GM12878 (cell line): ENCODE results near the gene OR7A17.

Experiments
- ASH2L ChIP-seq: fragments of 300-600, 200-600 bp; sonication (generic); IDR thresholded peaks from 2 replicates; pipeline ENCODE4 v1.6.1; 2017; ENCODE audit warnings: low read depth, mild to moderate bottlenecking, borderline replicate concordance
- CHD1 ChIP-seq: IDR thresholded peaks from 2 replicates; pipeline ENCODE4 v1.6.1; 2012; ENCODE audit warnings: low read depth, low read length, improper control_type of control experiment
- EGR1 ChIP-seq, 2 experiments: IDR thresholded peaks; 1 replicate in 1 of 2; 2 replicates in 1 of 2; pipeline ENCODE4 v1.6.1; 2011 to 2012; ENCODE audit warnings: low read depth in 2 of 2, low read length in 2 of 2, borderline replicate concordance in 1 of 2, mild to moderate bottlenecking in 1 of 2, moderate library complexity in 1 of 2
- TF ChIP-seq, protein P1 (sequence below): IDR thresholded peaks from 2 replicates; pipeline ENCODE4 v1.6.1; 2011; ENCODE audit warnings: borderline replicate concordance, low read depth, mild to moderate bottlenecking, moderate library complexity, mixed read lengths, low read length; ENCODE audit not compliant: insufficient read depth; ENCODE audit errors: extremely low read length
- TF ChIP-seq, protein P2 (sequence below): IDR thresholded peaks from 2 replicates; pipeline ENCODE4 v1.6.1; 2012; ENCODE audit warnings: low read depth, low read length, improper control_type of control experiment
- TF ChIP-seq, protein P3 (sequence below), 3 experiments: IDR thresholded peaks in 2 of 3; conservative IDR thresholded peaks in 1 of 3; 2 replicates each; pipeline ENCODE4 v1.5.1; 2011; ENCODE audit warnings: low read depth in 3 of 3, low read length in 3 of 3, mild to moderate bottlenecking in 3 of 3, control low read depth in 2 of 3, moderate library complexity in 2 of 3, inconsistent platforms in 1 of 3, mixed read lengths in 1 of 3; ENCODE audit not compliant: control insufficient read depth in 2 of 3, insufficient read depth in 1 of 3; ENCODE audit errors: extremely low read depth in 1 of 3

GRCh38 chr19:14843169-14843568 is 42.8 kb downstream of the OR7A17 start:
- TF ChIP-seq, protein P1, sequence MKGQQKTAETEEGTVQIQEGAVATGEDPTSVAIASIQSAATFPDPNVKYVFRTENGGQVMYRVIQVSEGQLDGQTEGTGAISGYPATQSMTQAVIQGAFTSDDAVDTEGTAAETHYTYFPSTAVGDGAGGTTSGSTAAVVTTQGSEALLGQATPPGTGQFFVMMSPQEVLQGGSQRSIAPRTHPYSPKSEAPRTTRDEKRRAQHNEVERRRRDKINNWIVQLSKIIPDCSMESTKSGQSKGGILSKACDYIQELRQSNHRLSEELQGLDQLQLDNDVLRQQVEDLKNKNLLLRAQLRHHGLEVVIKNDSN = no peak
- TF ChIP-seq, protein P2, sequence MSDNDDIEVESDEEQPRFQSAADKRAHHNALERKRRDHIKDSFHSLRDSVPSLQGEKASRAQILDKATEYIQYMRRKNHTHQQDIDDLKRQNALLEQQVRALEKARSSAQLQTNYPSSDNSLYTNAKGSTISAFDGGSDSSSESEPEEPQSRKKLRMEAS = no peak
- TF ChIP-seq CHD1 (no peak), EGR1 (IDR thresholded peaks at IDR 0.05; ENCODE audit: borderline replicate concordance in 1 of 2, low read depth in 2 of 2, low read length in 2 of 2) (no peak), ASH2L (no peak)
- TF ChIP-seq, protein P3, sequence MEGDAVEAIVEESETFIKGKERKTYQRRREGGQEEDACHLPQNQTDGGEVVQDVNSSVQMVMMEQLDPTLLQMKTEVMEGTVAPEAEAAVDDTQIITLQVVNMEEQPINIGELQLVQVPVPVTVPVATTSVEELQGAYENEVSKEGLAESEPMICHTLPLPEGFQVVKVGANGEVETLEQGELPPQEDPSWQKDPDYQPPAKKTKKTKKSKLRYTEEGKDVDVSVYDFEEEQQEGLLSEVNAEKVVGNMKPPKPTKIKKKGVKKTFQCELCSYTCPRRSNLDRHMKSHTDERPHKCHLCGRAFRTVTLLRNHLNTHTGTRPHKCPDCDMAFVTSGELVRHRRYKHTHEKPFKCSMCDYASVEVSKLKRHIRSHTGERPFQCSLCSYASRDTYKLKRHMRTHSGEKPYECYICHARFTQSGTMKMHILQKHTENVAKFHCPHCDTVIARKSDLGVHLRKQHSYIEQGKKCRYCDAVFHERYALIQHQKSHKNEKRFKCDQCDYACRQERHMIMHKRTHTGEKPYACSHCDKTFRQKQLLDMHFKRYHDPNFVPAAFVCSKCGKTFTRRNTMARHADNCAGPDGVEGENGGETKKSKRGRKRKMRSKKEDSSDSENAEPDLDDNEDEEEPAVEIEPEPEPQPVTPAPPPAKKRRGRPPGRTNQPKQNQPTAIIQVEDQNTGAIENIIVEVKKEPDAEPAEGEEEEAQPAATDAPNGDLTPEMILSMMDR (IDR thresholded peaks at IDR 0.05 in 2 of 3, conservative IDR thresholded peaks at IDR 0.05 in 1 of 3; ENCODE audit: control insufficient read depth in 2 of 3, extremely low read depth in 1 of 3, insufficient read depth in 1 of 3, low read depth in 3 of 3, low read length in 3 of 3) = no peak
